Measurements from ENCODE around the gene MSI2.
A peak's percentile ranks its signal among the peaks of the same experiment; 100 is the strongest.

Gene MSI2

GRCh38 chr17:57655553-57655952 lies 399.2 kb downstream of the MSI2 start:
- DNase-seq, result no peak

GRCh38 chr17:57657211-57657610 lies 400.9 kb downstream of the MSI2 start:
- DNase-seq, result no peak

DNA sequence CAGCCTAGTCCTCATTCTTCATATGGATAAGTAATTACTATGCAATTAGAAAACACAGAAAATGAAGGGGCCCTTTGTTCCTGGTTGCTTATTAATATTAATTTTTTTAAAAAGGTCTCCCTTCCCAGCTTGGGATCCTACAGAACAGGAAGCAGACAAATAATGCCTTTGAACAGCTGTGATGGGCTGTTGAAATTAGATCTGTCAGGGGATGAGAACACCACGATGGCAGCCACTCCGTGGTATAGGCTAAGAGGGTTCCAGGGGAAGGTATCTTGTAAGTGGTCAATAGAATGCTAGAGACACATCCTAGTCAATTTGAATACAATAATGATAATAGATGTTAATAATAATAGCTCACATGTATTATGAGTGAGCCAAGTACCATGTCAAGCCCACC lies 405.7 kb downstream of the MSI2 start:
- no peak for DNase-seq

GRCh38 chr17:57662644-57663308 lies 406.5 kb downstream of the MSI2 start:
- no peak for DNase-seq

DNA sequence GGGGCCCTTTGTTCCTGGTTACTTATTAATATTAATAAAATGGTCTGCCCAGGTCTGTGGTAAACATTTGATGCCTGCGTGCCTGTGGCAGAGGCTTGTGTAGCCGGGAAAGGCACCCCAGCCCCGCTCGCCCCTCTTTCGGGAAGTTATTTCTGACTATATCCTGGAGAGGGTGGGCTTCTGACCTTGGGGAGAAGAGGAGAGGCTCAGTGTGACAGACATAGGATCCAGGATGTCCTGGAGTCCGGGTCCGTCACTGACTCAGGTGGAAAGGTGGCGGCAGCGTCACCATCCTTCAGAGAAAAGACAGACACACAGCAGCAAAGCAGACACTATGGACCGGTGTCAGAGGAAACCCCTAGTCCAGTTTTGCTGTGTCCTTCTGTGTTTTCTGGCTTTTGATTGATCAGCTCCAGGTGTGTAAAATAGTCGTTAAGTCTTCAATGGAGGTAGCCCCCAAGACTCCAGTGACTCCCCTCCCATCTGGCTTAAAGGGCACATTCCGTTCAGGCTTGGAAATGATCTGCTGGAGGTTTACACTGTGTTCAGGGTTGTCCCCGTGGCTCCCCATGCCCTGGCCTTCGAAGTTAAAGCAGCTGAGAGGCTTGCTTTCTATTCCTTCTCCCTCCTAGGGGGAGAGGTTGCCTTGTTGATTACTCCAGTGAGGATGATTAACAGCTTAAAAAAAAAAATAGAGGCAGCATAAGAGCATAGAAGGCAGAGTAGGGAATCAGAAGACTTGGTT lies 407.2 kb downstream of the MSI2 start:
- no peak for DNase-seq

DNA sequence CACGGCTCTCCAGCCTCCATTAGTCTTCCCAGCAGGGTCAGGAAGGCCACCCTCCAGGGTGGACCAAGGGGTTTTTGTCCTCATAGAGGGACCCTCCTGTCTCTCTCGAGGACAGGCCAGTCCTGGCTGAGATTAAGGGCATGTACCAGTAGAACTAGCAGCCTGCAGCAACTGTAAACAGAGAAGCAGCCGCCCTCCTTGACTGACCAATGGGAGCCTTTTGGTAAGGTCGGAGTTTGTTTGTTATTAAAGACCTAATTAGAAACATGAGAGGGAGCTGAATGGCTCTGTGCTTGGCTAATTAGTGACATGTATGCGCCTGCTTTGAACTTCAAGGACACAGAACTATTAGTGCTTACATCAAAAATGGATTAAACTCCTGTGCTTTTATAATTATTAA lies 408.8 kb downstream of the MSI2 start:
- no peak for DNase-seq

- DNase-seq, result no peak
Observed at GRCh38 chr17:57665696-57666095, 409.4 kb downstream of the MSI2 start.

DNA sequence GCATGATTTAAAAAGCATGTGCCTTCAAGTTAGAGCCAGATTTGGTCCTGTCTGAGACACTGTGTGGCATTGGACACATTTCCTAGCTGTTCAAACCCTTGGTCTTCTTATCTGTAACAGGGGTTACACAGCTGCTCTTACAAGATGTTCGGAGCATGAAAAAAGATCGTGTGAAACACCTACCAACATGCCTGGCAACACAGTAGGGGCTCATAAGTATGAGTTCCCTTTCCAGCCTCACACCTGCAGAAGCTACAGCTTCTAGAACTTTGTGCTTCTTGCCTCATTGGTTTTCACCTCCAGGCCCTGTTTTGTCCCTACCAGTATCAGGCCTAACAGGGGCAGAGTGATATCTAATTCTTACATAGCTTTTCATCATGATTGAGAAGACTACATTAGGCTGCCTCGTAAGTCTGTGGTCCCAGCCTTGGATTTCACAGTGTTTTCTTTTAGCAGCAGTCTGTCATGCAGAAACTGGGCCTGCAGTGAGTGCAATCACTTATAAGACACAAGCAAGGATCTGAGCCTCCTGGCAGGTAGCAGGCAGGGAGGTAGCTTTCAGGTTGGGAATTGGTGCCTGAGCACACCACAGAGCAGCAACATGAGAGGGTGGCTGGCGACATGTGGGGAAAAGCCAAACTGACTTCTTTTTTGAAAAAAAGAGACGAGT lies 410.0 kb downstream of the MSI2 start:
- no peak for DNase-seq

DNA sequence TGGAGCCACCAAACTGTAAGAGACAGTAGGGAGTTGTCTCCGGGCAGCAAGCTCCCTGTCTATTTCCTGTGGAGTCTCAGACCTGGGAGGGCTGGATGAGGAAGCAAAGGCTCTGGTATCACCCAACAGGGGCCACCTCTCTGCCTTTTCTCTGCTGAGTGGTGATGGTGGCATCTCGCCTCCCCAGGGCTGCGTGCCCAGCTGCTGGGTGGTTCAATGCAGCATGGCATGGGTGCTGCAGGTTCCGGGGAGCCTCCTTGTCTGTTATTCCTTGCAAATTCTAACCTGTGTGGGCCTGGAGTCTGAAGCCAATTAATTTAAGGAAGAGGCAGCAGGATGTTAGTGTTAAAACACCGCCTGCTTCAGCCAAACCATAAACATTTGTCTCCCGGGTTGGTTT lies 410.6 kb downstream of the MSI2 start:
- no peak for DNase-seq

DNA sequence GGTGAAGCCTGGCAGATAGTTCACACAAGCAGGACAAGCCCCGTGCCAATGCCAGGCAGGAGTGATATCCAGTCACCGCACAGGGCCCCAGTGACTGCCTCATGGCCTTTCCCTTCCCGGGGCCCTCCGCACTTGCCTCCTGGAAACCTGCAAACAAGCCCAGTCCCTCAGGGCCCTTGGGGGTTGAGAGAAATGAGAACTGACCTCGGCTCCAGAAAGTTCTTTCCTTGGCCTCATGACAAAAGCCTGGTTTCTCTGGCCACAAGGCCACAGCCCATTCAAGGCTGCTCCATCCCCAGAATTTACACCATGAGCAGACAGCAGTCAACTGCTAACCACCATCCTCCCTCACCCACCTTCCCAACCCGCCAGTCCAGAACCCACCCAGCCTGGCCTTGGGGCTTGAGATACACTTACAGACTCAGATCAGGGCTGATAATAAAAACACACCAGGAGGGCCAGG lies 411.2 kb downstream of the MSI2 start:
- no peak for DNase-seq

- no peak for DNase-seq
Observed at GRCh38 chr17:57668332-57668731, 412.0 kb downstream of the MSI2 start.

GRCh38 chr17:57669671-57670529 lies 413.6 kb downstream of the MSI2 start:
- DNase-seq, result no peak

- no peak for DNase-seq
Observed at GRCh38 chr17:57670769-57671569, 414.6 kb downstream of the MSI2 start.

DNA sequence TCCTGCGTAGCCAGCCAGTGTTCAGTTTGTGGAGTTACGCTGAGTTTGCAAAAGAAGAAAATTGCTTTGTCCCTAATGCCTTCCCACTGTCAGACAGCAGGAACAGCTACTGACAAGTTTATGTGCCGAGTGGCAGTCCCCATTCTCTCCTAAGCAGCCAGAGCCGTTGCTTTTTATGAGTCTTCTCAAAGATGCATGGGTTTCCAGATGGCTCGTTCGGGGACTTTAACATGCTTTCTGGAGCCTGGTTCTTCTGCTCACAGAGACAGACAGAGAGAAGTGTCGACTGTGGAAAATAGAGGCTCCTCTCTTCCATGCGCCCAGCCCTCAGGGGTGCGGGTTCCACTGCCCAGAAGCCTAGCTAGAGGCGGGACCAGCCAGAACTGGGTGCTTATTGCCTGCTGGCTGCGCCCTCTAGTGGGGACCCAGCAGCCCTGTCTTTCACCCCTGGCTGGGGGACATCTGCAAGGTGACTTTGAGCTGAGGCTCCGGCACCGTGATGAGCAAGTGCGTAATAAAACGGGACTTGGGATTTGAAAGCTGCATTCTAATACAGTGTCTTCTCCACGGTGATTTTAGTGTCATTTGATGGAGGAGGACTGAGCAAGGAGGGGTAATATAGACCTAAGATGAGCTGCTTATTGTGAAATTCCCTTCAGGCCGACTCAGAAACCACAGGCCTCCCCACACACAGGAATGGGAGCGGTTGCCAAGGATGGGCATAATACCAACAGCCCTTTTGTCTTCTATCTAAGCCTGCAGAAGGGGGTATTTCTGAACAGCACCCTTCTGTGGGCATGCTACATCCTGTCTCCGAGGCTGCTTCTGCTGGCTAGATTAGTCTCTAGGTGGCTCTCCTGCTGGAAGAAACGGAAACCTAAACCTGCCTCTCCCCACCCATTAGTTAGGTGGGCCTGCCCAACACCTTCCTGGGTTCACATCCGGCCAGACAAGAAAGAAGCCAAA lies 415.6 kb downstream of the MSI2 start:
- peak; percentile 88 for DNase-seq

- DNase-seq, result no peak
Observed at GRCh38 chr17:57672971-57673370, 416.6 kb downstream of the MSI2 start.

DNA sequence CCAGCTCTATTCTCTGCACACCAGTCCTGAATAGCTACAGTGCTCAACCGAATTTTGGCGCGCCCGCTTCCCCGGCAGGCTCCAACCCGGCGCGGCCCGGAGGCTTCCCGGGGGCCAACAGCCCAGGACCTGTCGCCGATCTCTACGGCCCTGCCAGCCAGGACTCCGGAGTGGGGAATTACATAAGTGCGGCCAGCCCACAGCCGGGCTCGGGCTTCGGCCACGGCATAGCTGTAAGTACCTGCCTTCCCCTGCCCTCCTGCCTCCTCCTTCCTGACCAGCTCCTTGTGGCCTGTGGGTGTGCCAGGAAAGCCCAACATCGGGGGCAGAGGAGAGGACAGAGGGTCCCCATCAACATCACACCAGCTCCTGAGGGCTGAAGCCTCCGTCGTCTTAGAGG lies 418.6 kb downstream of the MSI2 start:
- no peak for DNase-seq

GRCh38 chr17:57675427-57676387 lies 419.4 kb downstream of the MSI2 start:
- peak; percentile 29 for DNase-seq

DNA sequence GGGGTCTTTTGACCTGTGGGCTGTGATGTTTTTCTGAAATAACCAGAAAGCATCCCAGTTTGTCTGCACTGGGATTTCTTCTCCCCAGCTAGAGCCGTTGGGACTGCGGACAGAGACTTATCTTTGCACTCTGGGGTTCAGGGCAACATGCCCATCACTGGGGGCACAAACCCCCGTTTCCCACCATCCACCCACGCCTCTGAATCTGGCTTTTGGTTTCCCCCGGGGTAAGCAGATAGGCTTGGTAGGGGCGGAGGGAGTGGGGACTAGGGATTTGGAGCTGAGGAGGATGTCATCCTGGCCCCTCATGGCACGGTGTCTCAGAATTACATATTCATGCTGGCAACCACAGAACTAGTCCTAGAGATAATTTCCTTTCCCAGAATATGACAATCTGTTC lies 420.2 kb downstream of the MSI2 start:
- DNase-seq, result no peak

GRCh38 chr17:57677301-57677700 lies 421.0 kb downstream of the MSI2 start:
- DNase-seq, result no peak

DNA sequence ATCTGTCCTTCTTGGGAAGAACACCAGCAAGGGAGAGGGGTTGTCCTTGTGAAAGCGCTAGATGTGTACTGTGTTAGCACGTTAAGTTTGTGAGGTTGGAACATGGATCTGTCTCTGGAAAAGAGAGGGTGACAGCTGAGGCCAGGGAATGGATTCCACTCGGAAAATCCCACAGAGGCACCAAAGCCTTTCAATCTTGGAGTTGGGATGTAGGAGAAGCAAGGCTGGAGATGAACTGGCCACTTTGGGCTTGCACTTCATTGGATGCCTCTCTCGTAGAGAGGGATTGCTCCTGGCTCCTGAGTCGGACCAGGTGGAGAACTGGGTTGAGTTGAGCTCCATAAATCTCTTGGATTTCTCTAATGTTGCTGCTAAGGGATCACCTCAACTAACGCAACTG lies 421.5 kb downstream of the MSI2 start:
- no peak for DNase-seq

All from NCI-H1694 treated with DMSO at 0.1 percent for 48 hours (cell line).